DMS153 treated with DMSO at 0.1 percent for 48 hours (cell line): Measurements from ENCODE around the gene VPREB3.

ENCODE experiments used
- DNase-seq: peaks from one replicate; lab custom pipeline; 2025; ENCODE audit not compliant: unreplicated experiment; lab: John Stamatoyannopoulos, UW

VPREB3 gene

DNA sequence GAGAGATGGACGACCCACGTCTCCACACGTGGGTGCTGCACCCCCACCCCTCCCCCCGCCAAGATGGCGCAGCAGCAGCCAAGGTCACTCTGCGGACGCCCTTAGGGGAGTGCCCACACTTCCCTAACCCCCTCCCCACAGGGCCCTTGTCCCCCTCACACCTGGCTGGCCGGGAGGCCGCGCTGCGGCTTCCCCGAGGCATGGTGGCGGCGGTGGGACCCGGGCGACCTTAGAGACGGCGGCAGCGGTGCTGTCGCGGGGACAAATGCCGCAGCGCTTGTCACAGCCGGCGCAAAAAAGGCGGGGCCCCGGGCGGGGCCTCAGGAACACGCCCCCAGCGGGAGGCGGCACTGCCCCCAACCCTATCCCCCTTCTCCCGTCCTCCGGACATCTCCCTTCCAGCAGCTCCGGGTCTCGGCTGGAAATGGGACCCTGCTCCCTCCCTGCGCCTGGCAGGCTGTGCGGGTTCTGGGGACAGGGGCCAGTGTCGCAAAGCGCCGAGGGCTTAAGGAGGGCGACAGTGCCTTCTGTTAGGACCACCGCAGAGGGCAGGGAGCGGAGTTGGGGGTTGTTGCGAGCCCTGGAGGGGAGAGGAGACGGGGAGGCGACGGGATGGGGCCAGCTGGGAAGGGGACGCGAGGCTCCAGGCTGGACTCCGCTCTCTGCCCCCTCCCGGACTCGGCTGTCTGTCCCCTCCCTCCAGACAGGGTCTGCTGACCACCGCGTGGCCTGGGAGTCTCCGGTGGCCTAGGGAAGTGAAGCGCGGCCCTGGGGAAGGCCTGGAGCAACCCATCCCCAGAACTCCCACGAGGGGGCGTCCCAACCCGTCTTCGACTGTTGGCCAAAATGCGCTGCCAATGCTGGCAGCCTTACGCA is 13.7 kb upstream of the VPREB3 start, which contains the start of gene CHCHD10:
Gene CHCHD10 (minus strand): TSS at position 300 of the 876 bp plus-strand sequence. CDS start 98 bp downstream, at position 202.
- peak; percentile 24 for DNase-seq

DNA sequence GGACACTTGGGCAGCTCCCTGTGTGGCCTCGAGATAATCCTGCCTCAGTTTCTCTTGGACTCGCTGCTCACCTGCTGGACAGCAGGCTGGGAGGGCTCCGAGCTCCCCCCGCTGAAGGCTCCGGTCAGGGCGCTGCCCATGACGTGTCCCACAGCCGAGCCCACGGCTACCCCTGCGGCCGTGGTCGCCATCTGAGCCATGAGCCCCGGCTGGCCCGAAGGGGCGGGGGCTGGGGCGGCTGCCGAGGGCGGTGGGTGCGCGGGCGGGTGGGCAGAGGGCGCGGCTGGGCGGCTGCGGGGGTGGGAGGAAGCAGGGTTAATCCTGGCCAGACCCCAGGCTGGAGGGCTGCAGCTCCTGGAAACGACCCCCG is 13.1 kb upstream of the VPREB3 start:
- DNase-seq: no peak

DNA sequence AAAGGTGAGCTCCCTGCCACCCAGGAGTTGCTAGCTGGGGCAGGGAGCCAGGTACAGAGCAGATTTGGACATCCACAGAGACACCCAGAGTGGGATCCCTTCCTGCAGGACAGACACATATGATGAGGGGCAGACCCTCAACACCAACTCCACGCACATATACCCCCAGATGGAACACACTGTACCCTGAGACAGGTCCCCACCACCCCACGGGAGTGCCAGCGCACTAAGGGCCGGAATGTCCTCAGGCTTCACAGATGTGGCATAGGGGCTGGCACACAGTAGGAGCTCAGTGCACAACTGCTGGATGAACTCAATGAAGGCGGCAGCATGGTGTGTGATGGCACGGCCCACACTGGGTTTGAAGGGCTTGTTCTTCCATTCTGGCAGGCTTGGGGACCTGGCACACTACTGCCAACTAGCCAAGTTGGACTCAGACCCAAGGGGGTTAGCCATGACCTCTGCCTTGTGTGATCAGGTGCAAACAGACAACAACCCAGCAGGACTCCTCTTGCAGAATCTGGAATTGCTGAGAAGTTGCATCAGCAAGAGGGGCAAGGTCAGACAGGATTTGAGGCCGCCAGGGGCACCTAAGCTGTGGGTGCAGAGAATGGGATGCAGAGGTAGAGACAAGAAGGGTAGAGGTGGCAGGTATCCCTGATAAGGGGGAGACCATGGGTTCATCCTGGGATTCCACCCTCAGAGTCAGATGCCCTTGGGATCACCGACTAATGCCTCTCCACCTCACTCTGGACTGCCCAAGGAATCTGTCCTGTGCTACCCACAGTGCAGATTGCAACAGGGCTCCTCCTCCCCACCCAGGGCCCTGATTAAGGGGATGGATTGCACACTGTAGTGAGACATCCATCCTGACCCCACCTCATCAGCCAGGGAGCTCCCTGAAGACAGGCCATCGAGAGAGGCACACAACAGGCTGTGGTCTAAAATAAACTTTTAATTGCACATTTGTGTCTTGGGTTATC is 11.0 kb upstream of the VPREB3 start:
- no peak for DNase-seq

DNA sequence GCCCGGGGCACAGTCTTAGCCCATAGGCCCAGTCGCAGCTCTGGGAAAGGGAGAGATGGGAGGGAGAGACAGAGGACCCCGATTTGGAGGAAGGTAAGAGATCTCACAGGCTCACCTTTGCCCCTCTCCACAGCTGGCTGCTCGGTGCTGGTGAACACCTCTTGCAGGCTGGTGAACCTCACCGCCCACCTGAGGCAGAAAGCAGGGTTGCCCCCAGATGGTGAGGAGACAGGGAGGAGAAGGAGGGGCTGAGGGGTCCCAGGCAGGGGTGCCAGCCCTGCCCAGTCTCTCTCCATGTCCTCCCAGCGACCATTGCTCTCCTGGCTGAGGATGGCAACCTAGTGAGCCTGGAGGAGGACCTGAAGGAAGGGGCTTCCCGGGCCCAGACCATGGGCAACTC is 9.7 kb upstream of the VPREB3 start:
- DNase-seq: no peak

DNA sequence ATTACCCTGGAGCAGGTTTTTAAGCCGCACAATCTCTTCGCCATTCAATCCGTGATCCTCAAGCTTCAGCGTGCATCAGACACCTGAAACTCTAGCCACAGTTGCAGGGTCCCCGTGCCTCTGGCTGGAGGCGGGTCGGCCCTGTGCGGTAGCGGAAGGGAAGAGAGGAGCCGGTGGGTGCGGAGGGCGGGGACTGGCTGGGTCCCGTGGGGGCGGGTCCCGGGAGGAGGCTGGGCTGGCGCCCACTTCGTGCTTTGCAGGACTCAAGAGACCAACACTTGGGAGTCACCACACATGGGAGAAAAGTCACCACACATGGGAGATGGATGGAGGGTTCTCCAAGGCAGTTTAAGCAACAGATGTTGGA is 9.3 kb upstream of the VPREB3 start:
- peak; percentile 38 for DNase-seq

DNA sequence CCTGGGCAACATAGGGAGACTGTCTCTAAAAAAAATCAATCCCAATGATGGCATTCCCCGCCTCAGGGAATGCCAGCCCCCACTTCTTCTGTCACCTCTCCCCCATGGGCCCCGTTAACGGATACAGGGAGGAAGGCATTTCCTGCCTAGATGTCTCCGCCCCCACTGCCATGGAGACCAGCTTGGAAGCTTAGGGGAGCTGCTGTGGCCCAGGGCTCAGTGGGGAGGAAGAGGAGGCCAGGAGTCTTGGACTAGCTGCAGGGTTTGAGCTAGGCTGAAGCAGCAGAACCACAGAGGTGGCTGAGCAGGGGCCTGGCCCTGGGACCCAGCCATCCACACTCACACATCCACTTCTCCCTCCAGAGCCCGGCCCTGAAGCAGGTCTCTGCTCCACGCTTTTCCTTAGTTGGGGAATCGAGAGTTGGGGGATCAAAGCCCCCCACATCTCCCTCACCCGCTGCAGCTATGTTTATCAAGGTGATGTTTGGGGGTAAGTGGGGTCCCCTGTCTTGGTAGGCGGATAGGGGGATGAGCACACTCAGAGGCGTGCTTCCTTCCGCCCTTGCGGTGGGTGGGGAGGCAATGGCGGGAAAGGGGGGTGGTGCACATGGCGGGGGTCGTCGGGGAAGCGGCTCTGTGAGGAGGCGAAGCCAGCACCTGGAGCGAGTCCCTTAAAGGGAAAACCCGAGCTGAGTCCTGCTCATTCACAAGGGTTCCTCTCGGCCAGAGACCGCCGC is 8.8 kb upstream of the VPREB3 start, which contains the start of gene C22orf15:
Gene C22orf15 (plus strand): TSS at position 149 of the 737 bp plus-strand sequence. CDS start 317 bp downstream, at position 466.
- DNase-seq: peak; percentile 34

DNA sequence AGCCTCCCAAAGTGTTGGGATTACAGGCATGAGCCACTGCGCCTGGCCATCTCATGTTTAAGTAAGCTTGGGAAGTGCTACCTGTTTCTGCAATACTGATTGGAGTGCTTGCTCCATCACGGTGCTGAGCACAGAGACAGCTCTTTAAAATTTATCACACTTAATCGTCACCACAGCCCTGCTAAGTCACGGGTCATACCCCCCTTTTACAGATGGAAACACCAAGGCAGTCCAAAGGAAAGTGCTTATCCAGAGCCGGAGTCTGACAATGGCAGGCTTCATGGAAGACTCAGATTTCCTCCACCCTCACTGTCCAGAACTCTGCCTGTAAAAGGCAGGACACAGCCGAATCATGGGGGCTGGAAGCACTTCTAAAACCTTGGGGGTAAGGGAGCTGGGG is 5.8 kb upstream of the VPREB3 start:
- no peak for DNase-seq

DNA sequence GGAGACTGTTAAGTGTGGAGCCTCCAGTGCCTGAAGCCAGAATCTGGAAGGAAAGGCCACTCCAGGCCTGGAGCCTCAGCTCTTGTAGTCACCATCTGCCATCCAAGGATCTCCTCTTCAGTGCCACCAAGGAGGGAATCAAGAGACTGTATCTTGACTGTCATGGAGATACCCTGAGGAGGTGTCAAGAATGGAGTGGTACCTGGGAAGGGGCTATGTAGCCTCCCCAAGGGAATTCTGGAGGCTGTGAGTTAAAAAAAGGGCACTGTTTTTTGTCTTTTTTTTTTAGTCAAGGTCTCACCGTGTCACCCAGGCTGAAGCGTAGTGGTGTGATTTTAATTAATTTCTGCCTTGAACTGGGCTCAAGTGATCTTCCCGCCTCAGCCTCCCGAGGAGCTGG is 5.3 kb upstream of the VPREB3 start:
- no peak for DNase-seq

DNA sequence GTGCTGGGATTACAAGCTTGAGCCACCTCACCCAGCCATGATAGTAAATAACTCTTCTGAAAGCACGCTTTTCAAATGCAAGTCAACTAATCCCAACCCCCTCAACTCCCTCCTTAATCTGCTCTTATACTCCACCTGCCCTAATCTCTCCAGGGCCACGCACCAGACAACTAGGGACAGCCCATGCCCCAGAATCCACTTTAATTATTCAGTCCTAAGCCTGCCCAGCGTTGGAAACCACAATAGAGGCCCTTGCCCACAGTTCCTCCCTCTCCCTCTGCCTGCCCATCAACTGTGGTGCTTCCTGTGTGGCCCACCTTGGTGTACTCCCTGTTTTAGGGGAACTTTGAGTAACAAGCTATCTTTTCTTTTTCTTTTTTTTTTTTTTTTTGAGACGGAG is 2.7 kb upstream of the VPREB3 start:
- DNase-seq: no peak

DNA sequence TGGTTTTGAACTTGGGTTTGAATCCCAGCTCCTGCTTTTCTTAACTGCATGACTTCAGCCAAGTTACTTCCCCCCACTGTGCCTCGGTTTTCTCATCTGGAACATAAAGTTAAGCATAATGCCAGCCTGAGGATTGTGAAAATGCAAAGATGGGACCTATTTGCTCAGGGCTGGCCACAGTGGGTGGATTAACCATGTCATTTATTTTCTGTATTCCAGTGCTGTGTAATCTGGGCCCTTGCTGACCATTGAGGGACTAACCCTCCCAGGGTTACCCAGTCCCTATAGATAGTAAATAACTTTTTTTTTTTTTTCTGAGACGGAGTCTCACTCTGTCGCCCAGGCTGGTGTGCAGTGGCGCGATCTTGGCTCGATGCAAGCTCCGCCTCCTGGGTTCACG is 1.5 kb upstream of the VPREB3 start:
- no peak for DNase-seq

DNA sequence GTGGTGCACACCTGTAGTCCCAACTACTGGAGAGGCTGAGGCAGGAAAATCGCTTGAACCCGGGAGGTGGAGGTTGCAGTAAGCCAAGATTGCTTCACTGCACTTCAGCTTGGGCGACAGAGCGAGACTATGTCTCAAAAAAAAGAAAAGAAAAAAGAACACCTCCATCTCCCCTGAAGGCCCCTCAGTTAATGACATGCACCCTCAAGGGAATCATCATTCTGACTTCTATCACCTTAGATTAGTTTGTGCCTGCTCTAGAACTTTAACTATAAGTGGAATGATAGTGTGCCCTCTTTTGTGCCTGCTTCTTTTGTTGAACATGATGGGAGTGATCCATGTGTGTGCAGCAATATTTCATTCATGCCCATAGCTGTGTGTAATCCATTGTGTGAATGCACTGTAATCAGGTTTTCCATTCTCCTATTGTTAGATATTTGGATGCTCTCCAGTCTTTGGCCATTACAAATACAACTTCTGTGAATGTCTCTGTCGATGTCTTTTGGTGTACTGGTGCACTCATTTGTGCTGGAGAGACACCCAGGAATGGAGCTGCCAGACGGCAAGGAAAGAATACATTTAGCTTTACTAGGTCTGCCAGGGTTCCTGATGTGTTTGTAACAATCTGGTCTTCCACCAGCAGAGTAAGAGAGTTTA is 883 bp upstream of the VPREB3 start:
- no peak for DNase-seq

DNA sequence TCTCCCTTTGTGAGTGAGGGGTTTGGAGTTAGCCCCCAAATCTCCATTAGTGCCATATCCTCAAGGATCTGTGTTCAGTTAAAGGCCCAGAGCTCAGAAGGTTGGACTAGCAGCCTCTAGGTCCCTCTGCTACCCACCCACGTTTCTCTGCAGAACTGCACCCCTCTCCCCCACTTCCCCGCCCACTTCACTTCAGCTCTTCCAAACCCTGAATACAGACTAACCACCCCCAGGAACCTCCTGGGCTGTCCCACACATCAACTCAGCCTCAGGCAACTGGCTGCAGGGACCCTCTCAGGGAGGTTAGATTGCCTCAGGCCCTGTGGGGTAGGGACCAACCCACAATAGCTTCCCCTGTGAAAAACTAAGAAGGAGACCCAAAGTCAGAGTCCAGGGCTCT is 840 bp downstream of the VPREB3 start:
- no peak for DNase-seq

DNA sequence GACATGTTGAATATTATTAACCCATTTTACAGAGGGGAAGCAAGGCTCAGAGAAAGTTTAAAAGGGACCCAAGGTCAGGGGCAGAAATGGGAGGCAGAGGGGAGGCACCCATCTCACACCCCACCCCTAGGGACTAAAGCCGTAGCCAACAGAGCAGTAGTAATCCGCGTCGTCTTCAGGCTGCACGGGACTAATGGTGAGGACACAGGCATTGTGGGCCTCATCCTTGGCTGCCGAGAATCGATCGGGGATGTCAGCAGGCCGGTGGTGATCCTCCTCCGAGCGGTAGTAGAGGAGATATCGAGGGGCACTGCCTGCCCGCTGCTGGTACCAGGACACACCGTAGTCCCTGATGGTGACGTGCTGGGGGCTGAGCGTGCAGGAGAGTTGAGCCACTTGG is 1.5 kb downstream of the VPREB3 start:
- DNase-seq: no peak

DNA sequence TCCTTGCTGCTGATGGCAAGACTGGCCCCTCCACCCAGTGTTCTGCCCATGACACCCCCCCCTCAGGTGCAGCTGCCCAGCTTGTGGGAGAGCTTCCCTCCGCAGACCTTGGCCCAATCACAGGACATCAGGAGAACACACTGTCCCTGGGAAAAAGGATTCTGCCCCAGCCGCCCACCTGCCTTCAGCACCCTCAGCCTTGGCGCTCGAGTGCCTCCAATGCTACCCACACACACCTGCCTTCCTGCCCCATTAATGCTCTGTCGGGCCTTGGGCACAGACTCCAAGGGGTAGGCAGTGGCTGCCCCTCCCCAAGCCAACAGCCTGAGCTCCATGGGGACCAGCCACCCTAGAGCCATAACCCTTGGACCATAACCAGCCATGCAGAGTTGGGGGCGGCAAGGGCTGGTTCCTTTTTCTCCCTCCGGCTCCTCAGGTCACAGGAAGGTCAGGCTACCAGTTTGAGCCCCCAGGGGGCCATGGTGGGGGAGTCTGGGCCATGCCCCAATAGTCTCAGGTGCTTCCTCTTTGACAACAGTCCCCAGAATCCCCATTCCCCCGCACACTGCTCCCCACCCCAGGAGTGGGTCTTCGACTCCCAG is 2.0 kb downstream of the VPREB3 start:
- DNase-seq: no peak

DNA sequence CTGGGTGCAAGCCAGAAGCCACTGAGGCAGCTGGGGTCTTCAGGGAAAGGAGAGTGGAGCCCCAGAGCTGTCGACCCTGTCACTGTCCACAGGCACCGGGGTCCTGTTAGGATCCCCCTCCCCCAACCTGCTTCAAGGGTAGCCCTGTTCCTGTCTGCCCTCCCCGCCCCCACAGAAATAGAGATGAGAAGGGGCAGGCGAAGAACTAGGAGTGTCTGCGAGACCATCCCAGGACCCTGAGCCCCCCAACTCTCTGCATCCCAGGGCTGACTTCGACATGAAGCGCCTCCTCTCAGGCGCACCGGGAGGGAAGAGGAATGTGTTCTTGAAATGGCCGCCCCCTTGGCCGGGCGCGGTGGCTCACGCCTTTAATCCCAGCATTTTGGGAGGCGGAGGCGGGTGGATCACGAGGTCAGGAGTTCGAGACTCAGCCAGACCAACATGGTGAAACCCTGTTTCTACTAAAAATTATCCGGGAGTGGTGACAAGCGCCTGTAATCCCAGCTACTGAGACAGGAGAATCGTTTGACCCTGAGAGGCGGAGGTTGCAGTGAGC is 2.7 kb downstream of the VPREB3 start:
- DNase-seq: no peak

DNA sequence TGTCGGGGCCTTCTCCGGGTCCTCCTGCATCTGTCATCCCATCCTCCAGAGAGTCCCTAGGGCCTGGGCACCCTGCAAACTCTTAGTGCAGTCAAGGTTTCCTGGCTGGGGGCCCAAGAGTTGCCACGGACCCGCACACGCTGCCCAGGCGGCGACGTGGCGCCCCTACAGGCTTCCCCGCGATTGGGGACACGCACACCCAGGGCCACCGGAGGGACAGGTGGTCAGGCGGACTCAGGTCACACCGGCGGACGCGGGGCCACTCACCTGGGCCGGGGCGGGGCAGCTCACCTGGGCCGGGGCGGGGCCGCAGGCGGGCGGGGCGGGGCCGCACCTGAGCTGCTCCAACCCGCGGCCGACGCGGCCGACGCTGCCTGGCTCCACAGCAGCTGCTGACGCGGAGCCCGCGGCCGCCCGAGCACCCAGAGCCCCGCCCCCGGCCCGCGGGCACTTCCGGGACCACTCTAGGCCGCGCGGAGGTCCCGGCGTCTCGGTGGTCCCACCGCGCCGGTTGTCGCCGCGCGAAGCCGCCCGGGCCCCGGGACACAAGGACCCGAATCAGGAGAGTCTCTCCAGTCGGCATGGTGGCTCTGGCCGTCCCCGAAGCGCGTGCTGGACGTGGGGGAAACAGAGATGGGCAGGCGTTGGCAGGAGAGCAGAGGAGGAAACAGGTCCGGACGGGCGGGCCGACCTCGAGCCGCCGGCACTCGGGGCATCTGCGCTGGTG is 3.3 kb downstream of the VPREB3 start, which contains the start of gene ZNF70:
Gene ZNF70 (minus strand): TSS at position 399 of the 727 bp plus-strand sequence. CDS start 5,972 bp downstream, outside the sequence.
- DNase-seq: peak; percentile 68

DNA sequence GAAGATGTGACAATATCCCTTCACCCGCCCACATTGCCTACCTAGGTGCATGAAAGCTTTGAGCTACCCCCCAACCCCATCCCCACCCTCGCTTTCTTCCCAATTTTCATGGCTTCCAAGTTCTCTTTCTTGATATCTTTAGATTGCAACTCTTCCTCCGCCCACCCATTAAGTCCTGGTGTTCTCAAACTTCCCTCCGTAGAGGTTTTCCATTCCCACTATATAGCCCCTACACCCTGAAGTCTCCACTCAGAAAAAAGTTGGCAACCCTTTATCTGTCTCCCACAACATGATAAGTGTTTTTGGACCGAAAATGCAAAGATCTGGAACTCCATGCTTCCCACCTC is 3.9 kb downstream of the VPREB3 start:
- DNase-seq: no peak

DNA sequence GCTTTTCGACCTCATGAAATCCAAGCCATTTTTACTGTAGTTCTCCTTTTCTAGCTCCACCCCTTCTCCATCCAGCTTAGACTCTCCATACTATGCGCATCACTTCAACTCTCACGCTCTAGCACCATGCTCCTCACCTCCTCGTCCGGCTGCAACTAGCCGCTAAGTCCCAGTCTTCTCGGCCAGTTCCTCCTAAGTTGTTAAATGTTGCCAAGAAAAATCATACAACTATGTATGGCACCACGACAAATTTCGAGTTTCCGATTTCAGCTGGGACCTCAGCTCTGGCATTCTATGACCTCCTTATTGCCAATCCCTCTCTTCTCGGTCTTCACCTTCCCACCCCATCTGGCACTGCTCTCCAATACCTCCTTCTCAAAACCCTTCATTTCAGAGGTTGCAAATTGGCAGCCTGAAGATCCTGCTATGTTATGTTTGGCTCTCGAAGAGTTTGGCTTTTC is 4.4 kb downstream of the VPREB3 start:
- no peak for DNase-seq

DNA sequence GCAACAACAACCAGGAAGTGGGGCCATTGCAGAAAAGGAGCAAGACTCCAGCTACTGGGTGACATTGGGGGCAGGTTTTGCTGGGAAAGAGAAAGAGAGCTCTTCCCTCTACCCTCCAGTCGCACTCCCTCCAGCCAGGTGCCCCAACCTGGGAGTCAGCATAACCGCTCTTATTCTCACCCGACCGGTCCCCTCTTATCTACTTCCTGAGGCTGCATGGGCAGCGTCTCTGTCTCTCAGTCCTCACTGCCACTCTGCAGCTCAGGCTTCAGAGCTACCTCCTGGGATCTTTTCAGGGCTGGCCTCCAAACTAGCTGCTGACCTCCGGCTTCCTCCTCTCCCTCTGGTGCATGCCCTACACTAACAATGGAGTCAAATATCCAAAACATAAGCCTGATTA is 8.4 kb downstream of the VPREB3 start:
- no peak for DNase-seq
